GM23338 (cell line): ENCODE measurements around the gene CENPO.

Experiments
- CREB1 ChIP-seq: fragments of 250-450 bp; sonication (Bioruptor Pico); IDR thresholded peaks from 2 replicates; pipeline ENCODE4 v1.5.0; 2020; ENCODE audit warnings: low read depth, mild to moderate bottlenecking, moderate library complexity
- EZH2 ChIP-seq: fragments of 200-600 bp; sonication (generic); IDR thresholded peaks from one replicate; pipeline ENCODE4 v1.8.0; 2017; ENCODE audit warnings: antibody characterized with exemption, mild to moderate bottlenecking, low read depth; ENCODE audit not compliant: unreplicated experiment
- EZH2phosphoT487 ChIP-seq: fragments of 200-600 bp; sonication (generic); IDR thresholded peaks from one replicate; pipeline ENCODE4 v1.8.1; 2018; ENCODE audit warnings: antibody characterized with exemption; ENCODE audit not compliant: unreplicated experiment
- JUNB ChIP-seq: IDR thresholded peaks from one replicate; pipeline ENCODE4 v1.6.1; 2016; ENCODE audit warnings: antibody characterized with exemption; ENCODE audit not compliant: unreplicated experiment
- POLR2AphosphoS5 ChIP-seq: IDR thresholded peaks from 2 replicates; pipeline ENCODE4 v1.6.1; 2016; ENCODE audit warnings: antibody characterized with exemption, low read depth
- ZNF331 ChIP-seq: fragments of 250-450 bp; sonication (Bioruptor Pico); IDR thresholded peaks from 2 replicates; pipeline ENCODE4 v1.5.0; 2020; ENCODE audit warnings: low read depth, mild to moderate bottlenecking, moderate library complexity
- TF ChIP-seq, protein P1 (sequence below), 2 experiments: fragments of 200-600 bp in 1 of 2; sonication (generic) in 1 of 2; conservative IDR thresholded peaks; 2 replicates each; pipeline versions ENCODE4 v1.5.1 to v1.6.1; 2016 to 2017; ENCODE audit warnings: antibody characterized with exemption in 2 of 2, low read depth in 2 of 2, mild to moderate bottlenecking in 2 of 2, moderate library complexity in 1 of 2
- TF ChIP-seq, protein P2 (sequence below): IDR thresholded peaks from one replicate; pipeline ENCODE4 v1.6.1; 2018; ENCODE audit warnings: antibody characterized with exemption; ENCODE audit not compliant: unreplicated experiment
- TF ChIP-seq, protein P3 (sequence below): IDR thresholded peaks from 2 replicates; pipeline ENCODE4 v1.6.1; 2016; ENCODE audit warnings: antibody characterized with exemption

DNA sequence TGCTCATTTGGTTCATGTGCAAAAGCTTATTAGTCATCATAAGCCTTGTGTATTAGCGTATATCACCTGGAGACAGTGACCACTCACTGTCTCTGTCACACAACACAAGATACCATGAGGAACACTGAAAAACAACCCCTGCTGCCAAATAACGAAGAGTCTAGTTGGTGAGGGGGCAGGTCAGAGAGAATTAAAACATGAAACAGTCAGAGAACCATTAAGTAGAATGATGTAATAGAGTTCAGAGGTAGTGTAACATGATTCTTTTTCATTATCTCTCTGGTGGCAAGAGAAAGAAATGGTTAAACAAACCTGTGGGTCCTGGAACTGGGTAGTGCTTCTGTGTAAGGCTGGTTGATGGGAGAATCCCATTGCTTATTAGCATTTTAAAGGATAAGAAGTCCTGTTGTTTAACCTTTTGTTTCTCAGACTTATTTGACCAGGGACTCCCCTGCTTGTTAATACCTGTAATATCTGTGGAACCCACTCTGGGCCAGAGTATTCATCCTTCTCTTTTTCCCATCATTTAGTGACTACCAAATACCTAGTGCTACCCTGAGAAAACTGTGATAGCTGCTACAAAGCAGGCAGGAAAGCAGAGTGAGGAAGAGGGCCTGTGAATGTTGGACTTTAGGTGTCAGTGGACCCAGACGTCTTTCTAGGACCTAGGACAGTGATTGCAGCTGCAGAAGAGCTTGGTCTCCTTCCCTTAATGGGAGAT lies 38.1 kb upstream of the CENPO start:
- TF ChIP-seq, protein P1, sequence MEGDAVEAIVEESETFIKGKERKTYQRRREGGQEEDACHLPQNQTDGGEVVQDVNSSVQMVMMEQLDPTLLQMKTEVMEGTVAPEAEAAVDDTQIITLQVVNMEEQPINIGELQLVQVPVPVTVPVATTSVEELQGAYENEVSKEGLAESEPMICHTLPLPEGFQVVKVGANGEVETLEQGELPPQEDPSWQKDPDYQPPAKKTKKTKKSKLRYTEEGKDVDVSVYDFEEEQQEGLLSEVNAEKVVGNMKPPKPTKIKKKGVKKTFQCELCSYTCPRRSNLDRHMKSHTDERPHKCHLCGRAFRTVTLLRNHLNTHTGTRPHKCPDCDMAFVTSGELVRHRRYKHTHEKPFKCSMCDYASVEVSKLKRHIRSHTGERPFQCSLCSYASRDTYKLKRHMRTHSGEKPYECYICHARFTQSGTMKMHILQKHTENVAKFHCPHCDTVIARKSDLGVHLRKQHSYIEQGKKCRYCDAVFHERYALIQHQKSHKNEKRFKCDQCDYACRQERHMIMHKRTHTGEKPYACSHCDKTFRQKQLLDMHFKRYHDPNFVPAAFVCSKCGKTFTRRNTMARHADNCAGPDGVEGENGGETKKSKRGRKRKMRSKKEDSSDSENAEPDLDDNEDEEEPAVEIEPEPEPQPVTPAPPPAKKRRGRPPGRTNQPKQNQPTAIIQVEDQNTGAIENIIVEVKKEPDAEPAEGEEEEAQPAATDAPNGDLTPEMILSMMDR (conservative IDR thresholded peaks at IDR 0.05; ENCODE audit: low read depth in 2 of 2) = no peak
- TF ChIP-seq EZH2phosphoT487 = no peak
- TF ChIP-seq, protein P2, sequence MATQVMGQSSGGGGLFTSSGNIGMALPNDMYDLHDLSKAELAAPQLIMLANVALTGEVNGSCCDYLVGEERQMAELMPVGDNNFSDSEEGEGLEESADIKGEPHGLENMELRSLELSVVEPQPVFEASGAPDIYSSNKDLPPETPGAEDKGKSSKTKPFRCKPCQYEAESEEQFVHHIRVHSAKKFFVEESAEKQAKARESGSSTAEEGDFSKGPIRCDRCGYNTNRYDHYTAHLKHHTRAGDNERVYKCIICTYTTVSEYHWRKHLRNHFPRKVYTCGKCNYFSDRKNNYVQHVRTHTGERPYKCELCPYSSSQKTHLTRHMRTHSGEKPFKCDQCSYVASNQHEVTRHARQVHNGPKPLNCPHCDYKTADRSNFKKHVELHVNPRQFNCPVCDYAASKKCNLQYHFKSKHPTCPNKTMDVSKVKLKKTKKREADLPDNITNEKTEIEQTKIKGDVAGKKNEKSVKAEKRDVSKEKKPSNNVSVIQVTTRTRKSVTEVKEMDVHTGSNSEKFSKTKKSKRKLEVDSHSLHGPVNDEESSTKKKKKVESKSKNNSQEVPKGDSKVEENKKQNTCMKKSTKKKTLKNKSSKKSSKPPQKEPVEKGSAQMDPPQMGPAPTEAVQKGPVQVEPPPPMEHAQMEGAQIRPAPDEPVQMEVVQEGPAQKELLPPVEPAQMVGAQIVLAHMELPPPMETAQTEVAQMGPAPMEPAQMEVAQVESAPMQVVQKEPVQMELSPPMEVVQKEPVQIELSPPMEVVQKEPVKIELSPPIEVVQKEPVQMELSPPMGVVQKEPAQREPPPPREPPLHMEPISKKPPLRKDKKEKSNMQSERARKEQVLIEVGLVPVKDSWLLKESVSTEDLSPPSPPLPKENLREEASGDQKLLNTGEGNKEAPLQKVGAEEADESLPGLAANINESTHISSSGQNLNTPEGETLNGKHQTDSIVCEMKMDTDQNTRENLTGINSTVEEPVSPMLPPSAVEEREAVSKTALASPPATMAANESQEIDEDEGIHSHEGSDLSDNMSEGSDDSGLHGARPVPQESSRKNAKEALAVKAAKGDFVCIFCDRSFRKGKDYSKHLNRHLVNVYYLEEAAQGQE = no peak
- no peak for TF ChIP-seq POLR2AphosphoS5
- no peak for TF ChIP-seq CREB1 (CRISPR knock-in tag)
- no peak for TF ChIP-seq JUNB
- TF ChIP-seq EZH2 = no peak
- TF ChIP-seq ZNF331 (CRISPR knock-in tag) = no peak
- TF ChIP-seq, protein P3, sequence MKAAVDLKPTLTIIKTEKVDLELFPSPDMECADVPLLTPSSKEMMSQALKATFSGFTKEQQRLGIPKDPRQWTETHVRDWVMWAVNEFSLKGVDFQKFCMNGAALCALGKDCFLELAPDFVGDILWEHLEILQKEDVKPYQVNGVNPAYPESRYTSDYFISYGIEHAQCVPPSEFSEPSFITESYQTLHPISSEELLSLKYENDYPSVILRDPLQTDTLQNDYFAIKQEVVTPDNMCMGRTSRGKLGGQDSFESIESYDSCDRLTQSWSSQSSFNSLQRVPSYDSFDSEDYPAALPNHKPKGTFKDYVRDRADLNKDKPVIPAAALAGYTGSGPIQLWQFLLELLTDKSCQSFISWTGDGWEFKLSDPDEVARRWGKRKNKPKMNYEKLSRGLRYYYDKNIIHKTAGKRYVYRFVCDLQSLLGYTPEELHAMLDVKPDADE = no peak
